ENCODE results near the gene PKP1. TPM values are rescaled to one million over a fixed set of nuclear protein-coding genes. Genes with fewer than 3 reads are reported as not detected.
"Not testable (repeated sequence)": the region's sequence is repeated elsewhere in the genome, so short reads cannot be mapped to it uniquely, and the experiment has no call there.

The PKP1 gene
- total RNA-seq, 1 donor from 2014 or later: 2.2 TPM

DNA sequence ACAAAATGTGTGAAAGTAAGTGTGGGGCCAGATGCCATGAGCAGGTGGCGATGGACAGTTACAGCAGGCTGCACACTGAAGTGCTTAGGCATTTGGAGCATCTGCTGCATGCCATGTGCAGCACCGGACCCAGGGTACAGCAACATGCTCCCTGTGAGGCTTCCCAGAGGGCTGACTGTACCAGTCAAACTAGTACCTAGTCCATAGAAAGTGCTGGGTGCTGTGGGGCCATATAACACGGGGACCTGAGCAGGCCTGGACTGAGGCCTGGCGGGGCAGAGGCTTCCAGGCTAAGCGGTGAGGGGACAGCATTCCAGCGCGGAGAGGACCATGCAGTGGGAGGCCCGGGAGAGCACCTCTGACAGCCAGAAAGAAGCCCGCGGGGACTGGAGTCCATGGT lies 29.9 kb upstream of the PKP1 start:
- intact Hi-C loops (cut with DNase I): no loop called here
- Histone ChIP-seq H3K9me3 (no peaks in the 10 kb centered on the region), H3K27me3 (ENCODE audit: low read depth) (no peaks in the 10 kb centered on the region), H3K36me3 (no peaks in the 10 kb centered on the region), H3K27ac (no peak overlapping the region), H3K4me1 (no peaks in the 10 kb centered on the region), H3K4me3 (no peak overlapping the region)
- TF ChIP-seq, protein P1, sequence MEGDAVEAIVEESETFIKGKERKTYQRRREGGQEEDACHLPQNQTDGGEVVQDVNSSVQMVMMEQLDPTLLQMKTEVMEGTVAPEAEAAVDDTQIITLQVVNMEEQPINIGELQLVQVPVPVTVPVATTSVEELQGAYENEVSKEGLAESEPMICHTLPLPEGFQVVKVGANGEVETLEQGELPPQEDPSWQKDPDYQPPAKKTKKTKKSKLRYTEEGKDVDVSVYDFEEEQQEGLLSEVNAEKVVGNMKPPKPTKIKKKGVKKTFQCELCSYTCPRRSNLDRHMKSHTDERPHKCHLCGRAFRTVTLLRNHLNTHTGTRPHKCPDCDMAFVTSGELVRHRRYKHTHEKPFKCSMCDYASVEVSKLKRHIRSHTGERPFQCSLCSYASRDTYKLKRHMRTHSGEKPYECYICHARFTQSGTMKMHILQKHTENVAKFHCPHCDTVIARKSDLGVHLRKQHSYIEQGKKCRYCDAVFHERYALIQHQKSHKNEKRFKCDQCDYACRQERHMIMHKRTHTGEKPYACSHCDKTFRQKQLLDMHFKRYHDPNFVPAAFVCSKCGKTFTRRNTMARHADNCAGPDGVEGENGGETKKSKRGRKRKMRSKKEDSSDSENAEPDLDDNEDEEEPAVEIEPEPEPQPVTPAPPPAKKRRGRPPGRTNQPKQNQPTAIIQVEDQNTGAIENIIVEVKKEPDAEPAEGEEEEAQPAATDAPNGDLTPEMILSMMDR (IDR thresholded peaks at IDR 0.05): no peak
- ATAC-seq (no peak), DNase-seq (no peak)

DNA sequence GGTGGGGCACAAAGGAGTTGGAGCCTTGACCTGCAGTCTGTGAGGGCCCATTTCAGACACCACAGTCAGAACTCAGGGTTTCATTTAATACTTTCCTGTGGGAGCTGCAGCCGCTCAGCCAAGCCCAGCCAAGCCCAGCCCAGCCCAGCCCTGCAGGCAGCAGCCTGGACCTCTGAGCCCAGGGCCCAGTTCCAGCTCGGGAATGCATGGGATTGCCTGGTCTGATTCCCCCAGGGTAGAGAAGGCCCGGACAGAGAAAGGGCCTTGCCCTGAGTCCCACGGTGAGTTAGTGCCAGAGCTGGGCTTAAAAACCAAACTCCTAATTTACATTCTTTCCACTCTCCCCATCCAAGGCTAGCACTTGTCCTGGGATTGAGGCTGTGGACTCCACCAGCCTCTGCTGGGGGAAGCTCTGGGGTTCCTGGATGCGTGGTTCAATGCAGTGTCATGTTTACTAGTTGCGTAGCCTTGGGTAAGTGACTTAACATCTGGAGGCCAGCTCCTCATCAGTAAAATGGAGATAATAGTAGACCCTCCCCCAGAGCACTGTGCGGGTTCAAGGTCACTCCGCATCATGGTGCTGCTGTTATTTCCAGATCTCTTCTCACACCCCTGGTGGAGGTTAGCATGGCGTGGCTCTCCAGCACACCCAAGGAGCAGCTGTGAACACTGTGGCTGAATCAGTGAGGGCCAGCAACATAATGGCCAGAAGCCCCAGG lies 29.2 kb upstream of the PKP1 start:
- TF ChIP-seq, protein P1 (IDR thresholded peaks at IDR 0.05): no peak
- DNase-seq: no peak
- intact Hi-C loops (cut with DNase I): no loop called here
- Histone ChIP-seq H3K27ac (no peak overlapping the region), H3K4me1 (no peaks in the 10 kb centered on the region), H3K9me3 (no peaks in the 10 kb centered on the region), H3K27me3 (ENCODE audit: low read depth) (peaks cover 2% of the 10 kb centered on the region), H3K36me3 (no peaks in the 10 kb centered on the region), H3K4me3 (no peak overlapping the region)
- ATAC-seq: peak in 1 of 2 donors; percentile 14

DNA sequence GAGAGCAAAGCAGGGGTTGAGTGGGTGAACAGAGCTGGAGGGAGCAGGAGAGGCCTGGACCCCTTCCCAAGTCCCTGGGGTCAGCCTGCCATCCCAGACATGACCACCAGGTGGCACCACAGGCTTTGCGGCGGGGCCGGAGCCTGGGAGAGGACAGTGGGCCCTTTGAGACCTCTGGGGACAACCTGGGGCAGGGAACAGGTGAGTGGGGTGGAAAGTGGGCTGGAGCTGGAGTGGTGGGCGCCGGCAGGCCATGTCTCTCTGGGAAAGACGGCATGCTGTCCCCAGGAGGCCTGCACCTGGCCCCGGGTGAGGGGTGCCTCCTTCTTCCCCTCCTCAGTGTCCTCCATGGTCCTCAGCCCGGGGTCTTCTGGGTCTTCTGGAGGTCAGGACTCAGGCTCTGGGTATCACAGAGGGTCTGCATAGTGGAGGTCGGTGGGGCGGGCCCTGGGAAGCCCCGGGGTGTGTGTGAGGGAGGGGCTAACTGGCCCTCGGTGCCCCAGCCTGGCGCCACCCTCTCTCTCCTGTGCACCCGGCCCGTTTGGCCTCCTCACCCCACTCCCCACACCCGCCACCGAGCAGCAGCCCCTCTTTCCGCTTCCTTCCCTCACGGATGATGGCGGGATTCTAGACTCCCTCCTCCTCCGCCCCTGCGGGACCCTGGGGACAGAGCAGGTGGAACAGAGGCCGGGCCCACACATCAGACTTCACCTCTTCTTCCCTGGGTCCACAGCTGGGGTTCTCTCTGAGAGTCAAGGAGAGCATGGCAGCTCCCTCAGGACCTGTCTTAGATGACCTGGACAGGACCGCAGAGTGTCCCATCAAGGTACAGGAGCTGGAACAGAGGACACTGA lies 28.5 kb upstream of the PKP1 start:
- Histone ChIP-seq H3K27ac (no peak overlapping the region), H3K36me3 (no peaks in the 10 kb centered on the region), H3K9me3 (no peaks in the 10 kb centered on the region), H3K4me3 (no peak overlapping the region), H3K27me3 (ENCODE audit: low read depth) (peaks cover 10% of the 10 kb centered on the region), H3K4me1 (peaks cover 7% of the 10 kb centered on the region)
- ATAC-seq: peak; percentile 83
- peak; percentile 73 for DNase-seq
- intact Hi-C loops (cut with DNase I): no loop called here
- TF ChIP-seq, protein P1 (IDR thresholded peaks at IDR 0.05): peak; percentile 97

DNA sequence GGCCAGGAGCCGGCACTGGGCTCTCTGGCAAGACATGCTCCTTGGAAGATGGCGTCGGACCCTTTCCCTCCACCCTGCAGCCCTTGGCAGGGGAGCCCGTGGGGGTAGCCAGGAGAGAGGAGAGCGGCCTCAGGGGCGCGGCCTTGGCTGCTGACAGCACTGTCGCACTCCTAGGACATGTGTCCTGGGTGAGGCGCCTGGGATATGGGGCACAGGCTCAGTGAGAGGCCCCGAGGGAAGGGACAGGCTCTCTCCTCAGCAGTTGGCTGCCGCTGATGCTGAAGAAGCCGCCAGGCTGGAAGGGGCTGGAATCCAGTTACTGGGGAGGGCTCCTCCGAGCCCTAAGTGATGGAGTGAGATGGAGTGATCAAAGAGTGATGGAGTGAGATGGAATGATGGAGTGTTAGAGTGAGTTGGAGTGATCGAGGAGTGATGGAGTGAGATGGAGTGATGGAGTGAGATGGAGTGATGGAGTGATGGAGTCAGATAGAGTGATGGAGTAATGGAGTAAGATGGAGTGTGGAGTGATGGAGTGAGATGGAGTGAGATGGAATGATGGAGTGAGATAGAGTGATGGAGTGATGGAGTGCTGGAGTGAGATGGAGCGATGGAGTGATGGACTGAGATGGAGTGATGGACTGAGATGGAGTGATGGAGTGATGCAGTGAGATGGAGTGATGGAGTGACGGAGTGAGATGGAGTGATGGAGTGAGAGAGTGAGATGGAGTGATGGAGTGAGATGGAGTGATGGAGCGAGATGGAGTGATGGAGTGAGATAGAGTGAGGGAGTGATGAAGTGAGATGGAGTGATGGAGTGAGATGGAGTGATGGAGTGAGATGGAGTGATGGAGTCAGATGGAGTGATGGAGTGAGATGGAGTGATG lies 27.6 kb upstream of the PKP1 start:
- Histone ChIP-seq H3K4me3 (no peak overlapping the region), H3K27ac (no peak overlapping the region), H3K27me3 (ENCODE audit: low read depth) (peaks cover 15% of the 10 kb centered on the region), H3K4me1 (peaks cover 12% of the 10 kb centered on the region), H3K9me3 (no peaks in the 10 kb centered on the region), H3K36me3 (no peaks in the 10 kb centered on the region)
- ATAC-seq (no peak), DNase-seq (no peak)
- TF ChIP-seq, protein P1 (IDR thresholded peaks at IDR 0.05): no peak
- intact Hi-C loops (cut with DNase I): no loop called here

DNA sequence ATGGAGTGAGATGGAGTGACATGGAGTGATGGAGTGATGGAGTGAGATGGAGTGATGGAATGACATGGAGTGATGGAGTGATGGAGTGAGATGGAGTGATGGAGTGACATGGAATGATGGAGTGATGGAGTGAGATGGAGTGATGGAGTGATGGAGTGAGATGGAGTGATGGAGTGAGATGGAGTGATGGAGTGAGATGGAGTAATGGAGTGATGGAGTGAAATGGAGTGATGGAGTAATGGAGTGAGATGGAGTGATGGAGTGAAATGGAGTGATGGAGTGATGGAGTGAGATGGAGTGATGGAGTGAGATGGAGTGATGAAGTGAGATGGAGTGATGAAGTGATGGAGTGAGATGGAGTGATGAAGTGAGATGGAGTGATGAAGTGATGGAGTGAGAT lies 25.2 kb upstream of the PKP1 start:
- H3K4me3 ChIP-seq; H3K27ac ChIP-seq; H3K36me3 ChIP-seq; H3K9me3 ChIP-seq; ATAC-seq; intact Hi-C loops (cut with DNase I); DNase-seq: not testable (repeated sequence)
- Histone ChIP-seq H3K4me1 (peaks cover 12% of the 10 kb centered on the region), H3K27me3 (ENCODE audit: low read depth) (peaks cover 20% of the 10 kb centered on the region)

Measured in lower lobe of right lung (tissue), 2 donors.